Activated T-helper 17 cell treated with anti-CD3 and anti-CD28 coated beads, Interleukin-2, amount 50 U/mL, for 72 hours (primary cell): ENCODE results near the gene NCKAP1. TPM values are rescaled to one million over a fixed set of nuclear protein-coding genes. Genes with fewer than 3 reads are reported as not detected.

Experiments used
- ATAC-seq: fragments of 150-1000 bp; cut with Tn5 transposase; replicated peaks from 2 replicates; pipeline ENCODE4 v1.10.0; 2021; ENCODE audit warnings: mild to moderate bottlenecking, moderate library complexity
- H3K27ac Mint-ChIP-seq: one replicate; pipeline ENCODE4 v1.8.0; 2022; ENCODE audit warnings: mixed read lengths
- H3K27me3 Mint-ChIP-seq: one replicate; pipeline ENCODE4 v1.8.0; 2022; ENCODE audit warnings: mixed read lengths
- H3K36me3 Mint-ChIP-seq: one replicate; pipeline ENCODE4 v1.8.0; 2022; ENCODE audit warnings: low read depth, mild to moderate bottlenecking, mixed read lengths
- H3K4me1 Mint-ChIP-seq: one replicate; pipeline ENCODE4 v1.8.0; 2022; ENCODE audit warnings: mixed read lengths
- H3K4me3 Mint-ChIP-seq: one replicate; pipeline ENCODE4 v1.8.0; 2022; ENCODE audit warnings: mild to moderate bottlenecking, mixed read lengths
- H3K9me3 Mint-ChIP-seq: one replicate; pipeline ENCODE4 v1.8.0; 2022; ENCODE audit warnings: mixed read lengths
- total RNA-seq, 2 donors: library from RNA; stranded (reverse); gene quantifications; one replicate each; pipeline ENCODE4 v1.2.3, GENCODE V29; 2022

NCKAP1 gene, protein sequence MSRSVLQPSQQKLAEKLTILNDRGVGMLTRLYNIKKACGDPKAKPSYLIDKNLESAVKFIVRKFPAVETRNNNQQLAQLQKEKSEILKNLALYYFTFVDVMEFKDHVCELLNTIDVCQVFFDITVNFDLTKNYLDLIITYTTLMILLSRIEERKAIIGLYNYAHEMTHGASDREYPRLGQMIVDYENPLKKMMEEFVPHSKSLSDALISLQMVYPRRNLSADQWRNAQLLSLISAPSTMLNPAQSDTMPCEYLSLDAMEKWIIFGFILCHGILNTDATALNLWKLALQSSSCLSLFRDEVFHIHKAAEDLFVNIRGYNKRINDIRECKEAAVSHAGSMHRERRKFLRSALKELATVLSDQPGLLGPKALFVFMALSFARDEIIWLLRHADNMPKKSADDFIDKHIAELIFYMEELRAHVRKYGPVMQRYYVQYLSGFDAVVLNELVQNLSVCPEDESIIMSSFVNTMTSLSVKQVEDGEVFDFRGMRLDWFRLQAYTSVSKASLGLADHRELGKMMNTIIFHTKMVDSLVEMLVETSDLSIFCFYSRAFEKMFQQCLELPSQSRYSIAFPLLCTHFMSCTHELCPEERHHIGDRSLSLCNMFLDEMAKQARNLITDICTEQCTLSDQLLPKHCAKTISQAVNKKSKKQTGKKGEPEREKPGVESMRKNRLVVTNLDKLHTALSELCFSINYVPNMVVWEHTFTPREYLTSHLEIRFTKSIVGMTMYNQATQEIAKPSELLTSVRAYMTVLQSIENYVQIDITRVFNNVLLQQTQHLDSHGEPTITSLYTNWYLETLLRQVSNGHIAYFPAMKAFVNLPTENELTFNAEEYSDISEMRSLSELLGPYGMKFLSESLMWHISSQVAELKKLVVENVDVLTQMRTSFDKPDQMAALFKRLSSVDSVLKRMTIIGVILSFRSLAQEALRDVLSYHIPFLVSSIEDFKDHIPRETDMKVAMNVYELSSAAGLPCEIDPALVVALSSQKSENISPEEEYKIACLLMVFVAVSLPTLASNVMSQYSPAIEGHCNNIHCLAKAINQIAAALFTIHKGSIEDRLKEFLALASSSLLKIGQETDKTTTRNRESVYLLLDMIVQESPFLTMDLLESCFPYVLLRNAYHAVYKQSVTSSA
- total RNA-seq, result 1 to 10 TPM; 7.6 to 8.4 TPM

- H3K4me3 Mint-ChIP-seq, result peak within 1 kb of the TSS; percentile 90
- no peaks in the 10 kb centered on the region for H3K9me3 Mint-ChIP-seq
Observed at GRCh38 chr2:183038341-183039300, at the start of gene NCKAP1. TSS of gene NCKAP1 (minus strand) at chr2:183038457. CDS start at chr2:183038099, 358 bp downstream.

DNA sequence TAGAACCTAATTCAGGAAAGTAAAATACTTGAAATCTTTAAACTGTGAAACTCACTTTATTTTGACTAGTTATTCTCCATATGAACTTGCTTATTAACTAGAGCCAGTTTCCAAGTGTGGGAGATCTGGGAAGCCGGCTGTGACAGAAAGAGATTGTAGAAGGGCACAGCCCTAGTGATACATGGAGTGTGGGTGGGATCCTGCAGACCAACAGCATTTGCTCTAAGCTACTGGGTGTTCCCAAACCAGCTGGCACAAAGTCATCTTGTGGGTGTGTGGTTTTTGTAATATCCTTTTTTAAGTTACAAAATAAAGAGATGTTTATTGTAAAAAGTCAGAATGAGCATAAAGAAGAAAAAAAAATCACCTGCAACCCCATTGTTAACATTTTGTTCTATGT is 43.7 kb upstream of the NCKAP1 start:
- Mint-ChIP-seq H3K4me1 (peaks cover 6% of the 10 kb centered on the region), H3K27ac (no peak overlapping the region), H3K9me3 (no peaks in the 10 kb centered on the region), H3K36me3 (no peaks in the 10 kb centered on the region), H3K4me3 (no peak overlapping the region), H3K27me3 (no peaks in the 10 kb centered on the region)
- no peak for ATAC-seq

More at GRCh38 chr2:183038341-183039300, at the start of gene NCKAP1:
- H3K36me3 Mint-ChIP-seq, result no peaks in the 10 kb centered on the region
- H3K27ac Mint-ChIP-seq, result peak within 1 kb of the TSS; percentile 85
- H3K4me1 Mint-ChIP-seq, result peaks cover 13% of the 10 kb centered on the region
- H3K27me3 Mint-ChIP-seq, result peaks cover 35% of the 10 kb centered on the region
- peak; percentile 89 for ATAC-seq

GRCh38 chr2:183079139-183079775 is 41.0 kb upstream of the NCKAP1 start:
- H3K4me1 Mint-ChIP-seq, result peaks cover 6% of the 10 kb centered on the region
- H3K27me3 Mint-ChIP-seq, result no peaks in the 10 kb centered on the region
- ATAC-seq, result peak; percentile 43
- peak overlapping the region; percentile 96 for H3K4me3 Mint-ChIP-seq
- H3K27ac Mint-ChIP-seq, result peak overlapping the region; percentile 88
- H3K36me3 Mint-ChIP-seq, result no peaks in the 10 kb centered on the region
- no peaks in the 10 kb centered on the region for H3K9me3 Mint-ChIP-seq

DNA sequence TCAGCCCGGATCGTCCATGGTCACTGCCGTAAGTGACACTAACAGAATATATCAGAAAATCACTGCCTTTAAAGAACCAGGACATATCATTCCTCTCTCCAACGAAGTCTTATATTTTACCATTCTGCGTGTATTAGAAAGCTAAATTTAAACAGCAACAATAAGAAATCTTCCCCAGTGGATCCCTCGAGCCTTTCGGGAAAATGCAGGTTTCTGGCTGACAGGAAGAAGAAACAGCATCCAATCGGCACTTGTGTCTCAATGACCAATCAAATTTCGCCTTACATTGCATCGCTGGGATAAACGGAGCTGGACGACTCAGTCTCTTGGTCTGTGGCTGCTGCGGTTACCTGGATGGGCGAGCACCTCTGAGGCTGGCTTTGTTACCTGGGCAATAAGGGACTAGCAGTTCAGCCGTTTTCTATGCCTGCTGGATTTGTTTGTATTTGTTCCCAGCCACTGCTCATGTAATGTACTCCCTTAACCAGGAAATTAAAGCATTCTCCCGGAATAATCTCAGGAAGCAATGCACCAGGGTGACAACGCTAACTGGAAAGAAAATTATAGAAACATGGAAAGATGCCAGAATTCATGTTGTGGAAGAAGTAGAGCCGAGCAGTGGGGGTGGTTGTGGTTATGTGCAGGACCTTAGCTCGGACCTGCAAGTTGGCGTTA is 40.3 kb upstream of the NCKAP1 start, which contains the start of gene DUSP19:
Gene DUSP19, plus strand, starts transcription at position 284 of the 675 bp plus-strand sequence. Its CDS starts 187 bp downstream, at position 471.
- no peaks in the 10 kb centered on the region for H3K9me3 Mint-ChIP-seq
- peaks cover 6% of the 10 kb centered on the region for H3K4me1 Mint-ChIP-seq
- no peaks in the 10 kb centered on the region for H3K36me3 Mint-ChIP-seq

DNA sequence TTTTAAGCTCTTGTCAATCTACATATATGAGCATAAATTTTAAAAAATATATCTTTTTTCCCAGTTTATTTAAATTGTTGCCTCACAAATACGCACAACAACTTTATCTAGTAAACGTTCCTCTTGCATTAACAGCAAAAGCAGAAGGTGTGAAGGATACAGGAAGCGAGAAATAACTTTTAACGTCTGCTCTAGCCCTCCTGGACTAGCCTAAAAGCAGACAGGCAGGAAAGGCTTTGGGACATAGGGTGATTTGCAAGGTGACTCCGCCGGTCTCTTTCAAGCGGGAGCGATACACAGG is 39.9 kb upstream of the NCKAP1 start:
- Mint-ChIP-seq H3K4me3 (peak overlapping the region; percentile 96), H3K9me3 (no peaks in the 10 kb centered on the region), H3K27ac (peak overlapping the region; percentile 88), H3K4me1 (peaks cover 6% of the 10 kb centered on the region), H3K27me3 (no peaks in the 10 kb centered on the region), H3K36me3 (no peaks in the 10 kb centered on the region)
- no peak for ATAC-seq

More for the DNA sequence above, 40.3 kb upstream of the NCKAP1 start, which contains the start of gene DUSP19:
- H3K27ac Mint-ChIP-seq, result peak within 1 kb of the TSS; percentile 88
- peak; percentile 96 for ATAC-seq
- H3K27me3 Mint-ChIP-seq, result no peaks in the 10 kb centered on the region
- peak within 1 kb of the TSS; percentile 96 for H3K4me3 Mint-ChIP-seq

DNA sequence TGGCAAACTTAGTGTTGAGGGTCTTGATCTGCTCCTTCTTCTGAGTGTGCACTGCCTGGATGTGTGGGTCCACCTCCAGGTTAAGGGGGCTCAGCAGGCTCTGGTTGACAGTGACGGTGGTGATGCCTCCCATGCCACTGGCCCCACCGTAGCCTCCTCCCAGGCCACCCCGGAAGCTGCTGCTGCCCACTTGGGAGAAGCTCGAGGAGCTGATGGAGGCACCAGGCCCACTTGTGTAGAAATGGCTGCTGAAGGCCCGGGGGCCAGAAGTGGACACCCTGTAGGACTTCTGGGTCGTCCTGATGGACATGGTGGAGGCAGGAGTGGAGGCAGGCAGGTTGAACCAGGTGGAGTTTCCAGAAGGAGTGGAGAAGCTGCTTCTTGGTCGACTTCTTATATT is 33.9 kb upstream of the NCKAP1 start:
- Mint-ChIP-seq H3K27ac (no peak overlapping the region), H3K9me3 (no peaks in the 10 kb centered on the region), H3K36me3 (no peaks in the 10 kb centered on the region), H3K27me3 (peaks cover 8% of the 10 kb centered on the region), H3K4me3 (no peak overlapping the region), H3K4me1 (no peaks in the 10 kb centered on the region)
- ATAC-seq, result no peak

GRCh38 chr2:183070942-183071844 is 32.9 kb upstream of the NCKAP1 start:
- ATAC-seq, result no peak
- Mint-ChIP-seq H3K9me3 (no peaks in the 10 kb centered on the region), H3K27me3 (peaks cover 11% of the 10 kb centered on the region), H3K27ac (no peak overlapping the region), H3K36me3 (no peaks in the 10 kb centered on the region), H3K4me3 (no peak overlapping the region), H3K4me1 (no peaks in the 10 kb centered on the region)

DNA sequence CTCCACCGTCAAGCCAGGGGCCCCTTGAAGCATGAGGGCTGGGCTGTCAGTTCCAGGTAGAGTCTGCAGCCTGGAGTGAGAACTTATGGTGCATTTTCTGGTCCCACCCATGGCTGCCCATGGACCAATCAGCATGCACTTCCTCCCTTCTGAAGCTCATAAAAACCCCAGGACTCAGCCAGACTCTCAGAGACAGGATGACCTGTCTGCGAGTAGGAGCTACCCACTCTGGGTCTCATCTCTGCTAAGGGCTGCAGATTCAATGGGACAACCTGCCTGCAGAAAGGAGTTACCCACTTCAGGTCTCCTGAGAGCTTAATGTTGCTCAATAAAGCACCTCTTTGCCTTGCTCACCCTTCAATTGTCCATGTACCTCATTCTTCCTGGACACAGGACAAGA is 30.9 kb upstream of the NCKAP1 start:
- no peaks in the 10 kb centered on the region for H3K4me1 Mint-ChIP-seq
- no peak overlapping the region for H3K4me3 Mint-ChIP-seq
- peaks cover 11% of the 10 kb centered on the region for H3K27me3 Mint-ChIP-seq
- H3K36me3 Mint-ChIP-seq, result no peaks in the 10 kb centered on the region
- H3K9me3 Mint-ChIP-seq, result no peaks in the 10 kb centered on the region
- no peak overlapping the region for H3K27ac Mint-ChIP-seq
- ATAC-seq, result no peak

GRCh38 chr2:183068561-183068960 is 30.3 kb upstream of the NCKAP1 start:
- Mint-ChIP-seq H3K36me3 (no peaks in the 10 kb centered on the region), H3K27ac (no peak overlapping the region), H3K9me3 (no peaks in the 10 kb centered on the region), H3K4me1 (no peaks in the 10 kb centered on the region), H3K27me3 (peaks cover 11% of the 10 kb centered on the region), H3K4me3 (no peak overlapping the region)
- ATAC-seq, result no peak

GRCh38 chr2:183063083-183063482 is 24.8 kb upstream of the NCKAP1 start:
- Mint-ChIP-seq H3K27me3 (peaks cover 14% of the 10 kb centered on the region), H3K9me3 (no peaks in the 10 kb centered on the region), H3K4me3 (no peak overlapping the region), H3K27ac (no peak overlapping the region), H3K4me1 (peaks cover 7% of the 10 kb centered on the region), H3K36me3 (no peaks in the 10 kb centered on the region)
- no peak for ATAC-seq

DNA sequence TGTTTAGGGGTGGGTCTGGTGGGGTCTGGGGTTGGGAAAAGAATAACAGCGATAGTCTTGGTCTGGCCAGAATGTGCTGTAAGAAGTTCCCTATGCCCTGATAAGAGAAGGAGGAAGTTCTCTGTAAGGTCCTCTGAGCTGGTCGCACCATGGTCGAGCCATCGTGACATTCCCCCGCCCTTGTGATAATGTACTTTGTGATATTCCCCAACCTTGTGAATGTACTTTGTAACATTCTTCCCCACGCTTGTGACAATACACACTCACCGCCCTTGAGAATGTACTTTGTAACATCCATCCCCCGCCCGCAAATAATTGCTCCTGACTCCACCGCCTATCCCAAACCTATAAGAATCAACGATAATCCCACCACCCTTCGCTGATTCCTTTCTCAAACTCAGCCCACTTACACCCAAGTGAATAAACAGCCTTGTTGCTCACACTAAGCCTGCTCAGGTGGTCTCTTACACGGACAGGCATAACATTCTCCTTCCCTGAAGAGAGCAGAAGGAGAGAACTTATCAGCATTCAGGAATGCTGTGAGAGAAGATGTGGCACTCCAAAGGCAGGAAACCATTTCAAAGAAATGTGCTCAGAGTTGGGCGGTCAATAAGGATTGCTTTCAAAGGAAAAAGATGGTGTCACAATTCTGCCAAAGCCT is 22.4 kb upstream of the NCKAP1 start:
- no peaks in the 10 kb centered on the region for H3K9me3 Mint-ChIP-seq
- peaks cover 10% of the 10 kb centered on the region for H3K27me3 Mint-ChIP-seq
- H3K4me1 Mint-ChIP-seq, result peaks cover 7% of the 10 kb centered on the region
- H3K27ac Mint-ChIP-seq, result no peak overlapping the region
- no peaks in the 10 kb centered on the region for H3K36me3 Mint-ChIP-seq
- no peak for ATAC-seq
- H3K4me3 Mint-ChIP-seq, result no peak overlapping the region

GRCh38 chr2:183059561-183059960 is 21.3 kb upstream of the NCKAP1 start:
- no peak overlapping the region for H3K27ac Mint-ChIP-seq
- no peak overlapping the region for H3K4me3 Mint-ChIP-seq
- H3K27me3 Mint-ChIP-seq, result peaks cover 10% of the 10 kb centered on the region
- no peaks in the 10 kb centered on the region for H3K9me3 Mint-ChIP-seq
- ATAC-seq, result peak; percentile 76
- H3K36me3 Mint-ChIP-seq, result no peaks in the 10 kb centered on the region
- H3K4me1 Mint-ChIP-seq, result peaks cover 7% of the 10 kb centered on the region
